Inferior parietal cortex (tissue), 1 donor: ENCODE measurements around the gene ACVR2B.

ENCODE experiments used
- DNase-seq: peaks from one replicate; pipeline ENCODE4 v3.0.0-alpha.2; 2016; ENCODE audit errors: extremely low spot score

The ACVR2B gene

GRCh38 chr3:38458796-38459498 lies 5.3 kb downstream of the ACVR2B start:
- no peak for DNase-seq

DNA sequence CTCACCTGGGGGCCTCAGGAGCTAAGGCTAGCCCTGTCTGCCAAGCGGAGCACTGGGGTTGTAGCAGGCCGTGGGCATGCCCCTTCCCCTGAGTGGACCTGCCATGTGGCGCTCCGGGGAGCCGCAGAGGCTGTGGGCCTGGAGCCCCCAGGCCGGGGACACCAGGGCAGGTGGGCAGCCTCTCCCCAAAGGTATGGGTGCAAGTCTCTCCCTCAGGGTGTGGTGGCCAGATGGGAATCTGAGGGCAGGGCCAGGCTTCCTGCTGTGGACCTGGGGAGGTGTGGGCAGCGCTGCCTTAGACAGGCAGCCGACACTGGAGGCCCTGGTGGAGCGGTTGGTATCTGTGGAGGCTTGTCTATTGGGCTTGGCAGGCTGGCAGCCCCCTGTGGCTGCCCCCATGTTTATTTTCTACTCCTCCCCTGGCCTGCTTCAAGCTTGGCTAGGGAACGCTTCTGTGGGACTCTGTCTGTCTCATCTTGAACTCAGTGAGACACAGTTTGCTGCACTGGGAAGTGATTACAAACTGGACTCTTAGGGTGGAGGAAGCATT lies 5.9 kb downstream of the ACVR2B start:
- DNase-seq, result no peak

GRCh38 chr3:38460377-38461270 lies 6.9 kb downstream of the ACVR2B start:
- peak; percentile 29 for DNase-seq

DNA sequence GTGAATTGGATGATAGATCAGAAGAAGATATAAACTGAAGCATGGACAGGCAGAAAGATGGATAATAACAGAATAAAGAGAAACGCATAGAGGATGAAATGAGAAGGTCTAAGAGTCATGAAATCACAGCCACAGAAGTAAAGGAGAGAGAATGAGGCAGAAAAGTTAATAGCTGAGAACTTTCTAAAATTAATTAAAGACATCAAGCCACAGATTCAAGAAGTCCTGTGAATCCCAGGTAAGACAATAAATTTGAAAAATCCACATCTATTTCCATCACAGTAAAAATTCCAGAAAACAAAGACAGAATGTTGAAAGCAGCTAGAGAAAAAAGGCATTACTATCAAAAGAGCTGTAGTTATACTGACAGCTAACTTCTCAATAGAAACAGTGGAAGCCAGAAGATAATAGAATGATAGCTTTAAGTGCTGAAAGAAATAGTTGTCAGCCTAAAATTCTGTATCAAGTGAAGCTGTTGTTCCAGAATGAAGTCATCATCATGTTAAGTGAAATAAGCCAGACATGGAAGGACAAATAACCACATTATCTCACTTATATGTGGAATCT lies 12.0 kb downstream of the ACVR2B start:
- no peak for DNase-seq

DNA sequence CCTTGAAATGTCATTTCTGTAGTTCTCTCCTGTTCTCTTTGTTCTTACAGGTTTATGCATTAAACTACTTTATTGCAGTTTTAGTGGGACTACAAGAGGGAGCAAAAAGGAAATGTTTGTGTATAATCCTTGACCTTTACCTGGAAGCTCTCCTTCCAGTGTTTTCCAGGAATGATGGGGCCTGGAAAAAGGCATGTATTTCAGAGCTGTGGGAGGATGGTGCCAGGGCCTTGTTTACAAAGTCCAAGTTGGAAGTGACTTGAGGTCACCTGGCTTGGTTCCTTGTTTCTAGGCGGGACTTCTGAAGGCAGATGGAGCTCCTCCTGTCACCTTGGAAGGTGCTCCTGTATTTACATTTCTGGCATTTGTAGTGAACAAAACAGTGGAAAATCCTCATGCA lies 15.1 kb downstream of the ACVR2B start:
- DNase-seq, result no peak

DNA sequence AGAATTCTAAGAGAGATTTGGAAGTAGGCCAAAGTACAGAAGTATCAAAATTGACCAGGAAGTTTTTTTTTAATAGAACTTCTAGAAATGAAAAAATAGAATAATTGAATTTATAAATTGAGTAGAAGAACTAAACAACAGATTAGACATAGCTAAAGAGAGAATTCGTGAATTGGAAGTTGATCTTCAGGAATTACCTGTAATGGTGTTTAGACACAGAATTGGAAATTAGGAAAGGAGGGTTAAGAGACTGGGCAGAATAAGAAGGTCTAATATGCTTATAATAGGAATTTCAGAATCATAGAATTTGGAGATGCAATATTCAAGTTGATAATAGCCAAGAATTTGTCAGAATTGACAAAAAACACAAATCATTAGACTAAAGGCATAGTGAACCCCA lies 16.2 kb downstream of the ACVR2B start:
- DNase-seq, result no peak

- DNase-seq, result no peak
These were observed 17.7 kb downstream of the ACVR2B start for GRCh38 chr3:38471260-38471857.

- DNase-seq, result no peak
These were observed 18.7 kb downstream of the ACVR2B start for GRCh38 chr3:38472342-38472741.

GRCh38 chr3:38473229-38473628 lies 19.5 kb downstream of the ACVR2B start:
- no peak for DNase-seq

- DNase-seq, result no peak
These were observed 21.4 kb downstream of the ACVR2B start for GRCh38 chr3:38474928-38475605.

DNA sequence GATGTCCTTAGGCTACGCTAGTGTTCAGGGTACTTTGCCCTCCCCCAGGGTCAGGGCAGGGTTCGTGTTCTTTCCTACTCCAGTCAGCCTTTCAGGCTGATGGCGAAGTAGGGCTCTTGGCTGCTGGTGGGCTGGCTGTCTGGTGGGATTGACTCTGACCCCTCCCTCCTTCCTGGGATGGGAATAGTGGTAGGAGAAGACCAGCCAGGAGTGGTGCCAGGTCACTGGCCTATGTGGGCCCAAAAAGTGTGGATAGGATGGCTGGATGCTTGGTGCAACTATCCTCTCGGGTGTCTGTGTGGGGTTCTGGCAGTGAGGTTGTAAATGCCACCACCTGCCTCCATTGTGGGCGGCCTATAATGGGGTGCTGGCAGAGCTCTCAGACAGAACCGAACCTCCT lies 22.0 kb downstream of the ACVR2B start:
- no peak for DNase-seq

DNA sequence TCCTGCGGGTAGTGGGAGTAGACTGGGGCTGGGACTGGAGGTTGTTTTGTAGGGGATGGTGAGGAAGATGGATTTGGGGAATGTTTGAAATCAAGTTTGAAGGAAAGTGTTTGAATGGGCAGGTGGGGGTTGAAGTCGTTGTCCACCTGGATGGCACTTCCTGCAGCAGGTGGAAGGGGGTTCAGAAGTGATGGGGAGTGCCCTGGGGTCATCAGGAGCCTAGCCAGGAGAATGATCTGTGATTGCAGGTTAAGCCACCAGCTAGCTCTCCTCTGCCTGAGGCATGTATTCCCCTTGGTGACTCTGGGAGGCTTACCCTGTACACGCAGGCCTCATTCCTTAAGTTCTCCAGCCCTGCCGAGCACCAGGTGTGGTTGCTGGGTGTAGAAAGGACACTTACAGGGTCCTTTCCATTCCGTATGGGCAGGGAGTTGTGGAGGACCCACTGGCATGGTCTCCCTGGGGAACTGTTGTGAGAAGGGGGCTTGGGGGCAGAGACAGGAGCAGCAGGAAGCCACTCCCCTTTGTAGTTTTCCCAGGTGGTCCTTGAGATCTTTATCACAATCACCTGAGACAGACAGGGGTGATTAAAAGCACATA lies 22.6 kb downstream of the ACVR2B start:
- DNase-seq, result no peak

DNA sequence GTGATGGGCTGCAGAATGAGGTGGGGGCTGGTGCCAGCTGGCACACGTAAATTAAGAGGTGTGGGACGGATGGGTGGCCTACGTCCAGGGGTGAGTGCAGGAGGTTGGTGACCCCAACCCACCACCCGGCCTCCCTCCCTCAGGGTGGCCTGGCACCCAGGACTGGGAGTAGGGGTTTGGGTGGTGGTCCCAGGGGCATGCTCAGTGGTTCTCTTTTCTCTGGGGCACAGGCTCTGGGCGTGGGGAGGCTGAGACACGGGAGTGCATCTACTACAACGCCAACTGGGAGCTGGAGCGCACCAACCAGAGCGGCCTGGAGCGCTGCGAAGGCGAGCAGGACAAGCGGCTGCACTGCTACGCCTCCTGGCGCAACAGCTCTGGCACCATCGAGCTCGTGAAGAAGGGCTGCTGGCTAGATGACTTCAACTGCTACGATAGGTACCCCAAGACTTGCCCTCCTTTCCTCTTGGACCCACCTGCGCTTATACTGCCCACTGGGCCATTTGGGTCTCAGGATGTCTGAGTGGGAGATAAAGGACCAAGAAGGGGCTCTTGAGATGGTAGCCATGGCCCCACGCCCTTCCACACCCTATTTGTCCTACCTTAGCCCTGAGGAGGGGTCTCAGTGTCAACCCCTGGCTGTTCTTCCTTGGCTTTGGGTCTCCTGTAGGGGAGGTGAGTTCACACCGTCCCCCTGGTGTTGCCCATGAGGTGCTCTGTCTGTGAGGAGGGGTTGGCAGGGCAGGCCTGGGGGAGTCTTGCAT lies 23.5 kb downstream of the ACVR2B start:
- no peak for DNase-seq

GRCh38 chr3:38477839-38478450 lies 24.3 kb downstream of the ACVR2B start:
- no peak for DNase-seq

GRCh38 chr3:38478901-38479300 lies 25.2 kb downstream of the ACVR2B start:
- no peak for DNase-seq

DNA sequence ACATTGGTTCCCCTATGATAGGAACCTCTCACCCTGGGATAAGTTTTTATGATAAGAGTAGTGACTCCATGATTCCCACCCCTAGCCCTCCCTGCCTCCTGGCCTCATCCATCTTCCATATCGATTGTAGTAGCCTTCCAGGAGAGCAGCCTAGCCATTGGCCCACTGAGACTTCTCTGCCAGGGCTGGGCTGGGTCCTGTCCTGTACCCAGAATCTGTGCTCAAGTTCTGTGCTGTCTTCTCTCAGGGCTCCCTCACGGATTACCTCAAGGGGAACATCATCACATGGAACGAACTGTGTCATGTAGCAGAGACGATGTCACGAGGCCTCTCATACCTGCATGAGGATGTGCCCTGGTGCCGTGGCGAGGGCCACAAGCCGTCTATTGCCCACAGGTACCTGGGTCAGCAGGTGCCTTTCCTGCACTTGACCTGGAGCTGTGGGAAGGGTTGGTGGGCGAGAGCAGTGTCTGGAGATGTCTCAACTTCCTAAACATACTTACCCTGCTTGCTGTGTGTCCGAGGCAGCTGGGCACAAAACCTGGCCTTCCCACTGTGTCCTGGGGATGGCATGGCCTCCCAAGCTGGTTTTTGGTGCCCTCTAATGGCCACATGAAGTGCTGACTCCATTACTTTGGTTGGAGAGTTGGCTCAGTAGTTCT lies 25.9 kb downstream of the ACVR2B start:
- peak; percentile 73 for DNase-seq

DNA sequence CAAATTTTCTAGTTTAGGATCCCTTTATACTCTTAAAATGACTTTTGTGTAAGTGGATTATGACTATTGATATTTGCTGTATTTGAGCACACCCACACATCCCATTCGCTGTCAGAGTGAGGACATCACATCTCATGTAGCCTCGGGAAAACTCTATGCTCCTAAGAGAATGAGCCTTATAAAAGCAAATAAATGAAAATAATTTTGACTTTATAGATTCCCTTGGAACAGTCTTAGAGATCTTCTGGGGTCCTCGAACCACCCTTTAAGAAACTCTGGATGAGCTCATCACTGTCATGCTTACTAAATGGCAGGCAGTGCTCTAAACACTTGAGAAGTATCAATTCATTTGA lies 26.4 kb downstream of the ACVR2B start:
- DNase-seq, result no peak

- DNase-seq, result no peak
These were observed 27.2 kb downstream of the ACVR2B start for GRCh38 chr3:38480930-38481329.

GRCh38 chr3:38482951-38483350 lies 29.3 kb downstream of the ACVR2B start:
- no peak for DNase-seq
